ENCODE measurements around the gene SAE1.

GRCh38 chr19:47094557-47095475, 35.8 kb upstream of the SAE1 start:
- no peak for TF ChIP-seq CTCF (conservative IDR thresholded peaks at IDR 0.05)
- TF ChIP-seq ZFX (IDR thresholded peaks at IDR 0.05) = no peak
